Naive thymus-derived CD8-positive, alpha-beta T cell (primary cell): Measurements from ENCODE around the gene TNS3. TPM values are rescaled to one million over a fixed set of nuclear protein-coding genes. Genes with fewer than 3 reads are reported as not detected.

Experiments
- ATAC-seq, 2 donors: fragments of 150-1000 bp; cut with Tn5 transposase in 1 of 2; sonication (Bioruptor Pico), chemical (Tn5 transposase) in 1 of 2; 1 replicate in 1 of 2; 2 replicates in 1 of 2; pipeline ENCODE4 v1.10.0; 2021; ENCODE audit warnings: mild to moderate bottlenecking in 2 of 2, moderate library complexity in 2 of 2
- POLR2A ChIA-PET: fragments of 350-600 bp; sonication (Branson Sonifier 250); formaldehyde crosslinking; loops from one replicate; lab custom pipeline; 2021; ENCODE audit warnings: antibody characterized with exemption; lab: Charles Lee
- DNase-seq, 10 donors: peaks; one replicate each; pipeline versions ENCODE4 v3.0.0 to v3.0.0-alpha.2; 2020 to 2022
- H3K27ac Mint-ChIP-seq, 10 donors: one replicate each; pipeline ENCODE4 v1.8.0; 2020 to 2022; ENCODE audit warnings: mild to moderate bottlenecking in 10 of 10, mixed read lengths in 10 of 10, moderate library complexity in 4 of 10, inconsistent platforms in 1 of 10
- H3K27me3 Mint-ChIP-seq, 5 donors: one replicate each; pipeline ENCODE4 v1.8.0; 2021 to 2022; ENCODE audit warnings: mixed read lengths in 5 of 5
- H3K36me3 Mint-ChIP-seq, 3 donors: one replicate each; pipeline ENCODE4 v1.8.0; 2020 to 2022; ENCODE audit warnings: mixed read lengths in 3 of 3, mild to moderate bottlenecking in 2 of 3, inconsistent platforms in 1 of 3
- H3K4me1 Mint-ChIP-seq, 4 donors: one replicate each; pipeline ENCODE4 v1.8.0; 2021 to 2022; ENCODE audit warnings: mixed read lengths in 4 of 4
- H3K4me3 Mint-ChIP-seq, 10 donors: one replicate each; pipeline ENCODE4 v1.8.0; 2020 to 2022; ENCODE audit warnings: mild to moderate bottlenecking in 10 of 10, mixed read lengths in 10 of 10, moderate library complexity in 6 of 10, inconsistent platforms in 1 of 10
- H3K9me3 Mint-ChIP-seq, 9 donors: one replicate each; pipeline ENCODE4 v1.8.0; 2020 to 2022; ENCODE audit warnings: mixed read lengths in 9 of 9, mild to moderate bottlenecking in 3 of 9, inconsistent platforms in 1 of 9, moderate library complexity in 1 of 9
- polyA plus RNA-seq, 3 donors: library from polyadenylated mRNA; unstranded; fragments of 300-500 nt; fragmentation: Illumina TruSeq; gene quantifications; one replicate each; pipeline ENCODE4 v1.2.3, GENCODE V29; 2021
- total RNA-seq, 8 experiments: library from RNA in 2 of 8; stranded (reverse) in 2 of 8; gene quantifications; one replicate each; pipeline ENCODE4 v1.2.3 and lab custom pipeline; 2021 to 2026

The TNS3 gene
- total and polyA plus RNA-seq, 5 experiments from 2014 or later: 1.2 to 1.6 TPM; not detected in 3

DNA sequence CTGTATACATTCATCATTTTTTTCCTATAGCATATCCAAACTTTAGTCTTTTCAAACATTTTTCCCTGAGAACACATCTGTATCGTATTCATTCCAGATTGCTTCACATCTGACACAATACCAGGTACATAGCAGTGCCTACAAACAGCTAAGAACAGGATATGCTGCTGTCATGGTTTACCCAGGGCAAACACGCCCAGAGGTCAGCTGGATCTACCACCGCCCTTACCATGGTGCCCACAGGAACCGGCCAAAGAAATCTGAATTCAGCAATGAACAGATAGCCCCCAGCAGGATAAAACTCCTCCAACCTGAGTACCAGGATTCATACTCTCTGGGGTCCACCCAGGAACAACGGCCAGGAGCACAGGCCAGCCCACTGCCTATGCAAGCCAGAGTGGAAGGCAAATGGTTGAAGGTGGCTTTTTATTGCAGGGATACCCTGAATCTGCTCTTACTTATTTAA is 43.0 kb downstream of the TNS3 start:
- Mint-ChIP-seq H3K27me3 (peaks cover 13 to 43% (median 23%) of the 10 kb centered on the region in 5 donors), H3K9me3 (no peaks in the 10 kb centered on the region), H3K4me1 (peaks cover 0 to 13% (median 0%) of the 10 kb centered on the region in 4 donors), H3K36me3 (no peaks in the 10 kb centered on the region), H3K4me3 (no peak overlapping the region), H3K27ac (no peak overlapping the region)
- ATAC-seq (no peak), DNase-seq (no peak)
- POLR2A ChIA-PET: no interaction called here

- no peaks in the 10 kb centered on the region for H3K36me3 Mint-ChIP-seq
- DNase-seq (no peak), ATAC-seq (no peak)
- H3K4me3 Mint-ChIP-seq: no peak overlapping the region
- H3K27me3 Mint-ChIP-seq: peaks cover 13 to 43% (median 23%) of the 10 kb centered on the region in 5 donors
- H3K4me1 Mint-ChIP-seq: peaks cover 0 to 4% (median 0%) of the 10 kb centered on the region in 4 donors
- POLR2A ChIA-PET: no interaction called here
- no peaks in the 10 kb centered on the region for H3K9me3 Mint-ChIP-seq
- no peak overlapping the region for H3K27ac Mint-ChIP-seq
These were observed 43.9 kb downstream of the TNS3 start for GRCh38 chr7:47537716-47538675.

GRCh38 chr7:47536661-47537611 is 45.0 kb downstream of the TNS3 start:
- H3K36me3 Mint-ChIP-seq: no peaks in the 10 kb centered on the region
- H3K27ac Mint-ChIP-seq: no peak overlapping the region
- DNase-seq (no peak), ATAC-seq (no peak)
- no peak overlapping the region for H3K4me3 Mint-ChIP-seq
- H3K27me3 Mint-ChIP-seq: peaks cover 13 to 43% (median 23%) of the 10 kb centered on the region in 5 donors
- peaks cover 0 to 3% (median 0%) of the 10 kb centered on the region in 4 donors for H3K4me1 Mint-ChIP-seq
- peaks cover 0 to 4% (median 0%) of the 10 kb centered on the region in 9 donors for H3K9me3 Mint-ChIP-seq
- POLR2A ChIA-PET: no interaction called here

GRCh38 chr7:47535704-47536628 is 45.9 kb downstream of the TNS3 start:
- POLR2A ChIA-PET: no interaction called here
- Mint-ChIP-seq H3K27ac (no peak overlapping the region), H3K9me3 (peaks cover 0 to 4% (median 0%) of the 10 kb centered on the region in 9 donors), H3K27me3 (peaks cover 13 to 43% (median 22%) of the 10 kb centered on the region in 5 donors), H3K36me3 (peaks cover 0 to 5% (median 0%) of the 10 kb centered on the region in 3 donors), H3K4me3 (no peak overlapping the region), H3K4me1 (peaks cover 0 to 3% (median 0%) of the 10 kb centered on the region in 4 donors)
- ATAC-seq (no peak), DNase-seq (no peak)

DNA sequence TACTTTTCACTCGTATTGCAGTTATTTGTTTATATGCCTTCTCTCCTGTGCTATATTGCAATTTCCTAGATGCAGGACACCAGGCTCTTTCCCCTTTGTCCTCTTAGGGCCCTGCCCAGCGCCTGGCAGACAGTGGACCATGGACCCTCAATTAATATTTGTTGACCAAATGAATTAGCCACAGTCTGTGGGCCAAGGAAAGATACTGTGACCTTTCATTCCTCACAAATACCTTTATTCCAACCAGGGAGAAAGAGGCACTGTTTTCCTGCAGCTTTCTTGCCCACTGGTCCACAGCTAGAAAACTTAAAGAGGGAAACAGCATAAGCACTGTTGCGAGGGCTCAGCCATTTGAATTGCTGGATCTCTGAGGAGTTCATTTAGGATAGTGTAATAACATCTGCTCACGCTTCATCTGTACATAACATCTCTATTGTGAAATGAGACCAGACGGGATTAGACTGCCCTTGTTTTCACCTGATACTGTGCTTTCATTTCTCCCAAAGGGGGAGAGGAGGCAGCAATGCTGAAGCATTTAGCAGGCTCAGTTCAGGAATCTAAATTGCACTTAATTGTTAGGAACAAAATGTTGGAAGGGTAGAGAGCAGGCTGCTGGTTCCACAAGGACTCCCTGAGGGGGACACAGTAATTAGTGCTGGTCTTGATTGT is 46.7 kb downstream of the TNS3 start:
- Mint-ChIP-seq H3K4me1 (peaks cover 0 to 3% (median 0%) of the 10 kb centered on the region in 4 donors), H3K4me3 (no peak overlapping the region), H3K27me3 (peaks cover 11 to 35% (median 15%) of the 10 kb centered on the region in 5 donors), H3K9me3 (peaks cover 0 to 4% (median 0%) of the 10 kb centered on the region in 9 donors), H3K36me3 (peaks cover 0 to 5% (median 0%) of the 10 kb centered on the region in 3 donors), H3K27ac (no peak overlapping the region)
- ATAC-seq: no peak
- no peak for DNase-seq
- POLR2A ChIA-PET: no interaction called here

GRCh38 chr7:47534322-47535034 is 47.4 kb downstream of the TNS3 start:
- H3K27me3 Mint-ChIP-seq: peaks cover 11 to 29% (median 15%) of the 10 kb centered on the region in 5 donors
- peaks cover 0 to 5% (median 0%) of the 10 kb centered on the region in 3 donors for H3K36me3 Mint-ChIP-seq
- peaks cover 0 to 3% (median 0%) of the 10 kb centered on the region in 4 donors for H3K4me1 Mint-ChIP-seq
- no peak for DNase-seq
- ATAC-seq: no peak
- H3K9me3 Mint-ChIP-seq: peaks cover 0 to 4% (median 0%) of the 10 kb centered on the region in 9 donors
- no peak overlapping the region for H3K27ac Mint-ChIP-seq
- POLR2A ChIA-PET: no interaction called here
- H3K4me3 Mint-ChIP-seq: no peak overlapping the region

DNA sequence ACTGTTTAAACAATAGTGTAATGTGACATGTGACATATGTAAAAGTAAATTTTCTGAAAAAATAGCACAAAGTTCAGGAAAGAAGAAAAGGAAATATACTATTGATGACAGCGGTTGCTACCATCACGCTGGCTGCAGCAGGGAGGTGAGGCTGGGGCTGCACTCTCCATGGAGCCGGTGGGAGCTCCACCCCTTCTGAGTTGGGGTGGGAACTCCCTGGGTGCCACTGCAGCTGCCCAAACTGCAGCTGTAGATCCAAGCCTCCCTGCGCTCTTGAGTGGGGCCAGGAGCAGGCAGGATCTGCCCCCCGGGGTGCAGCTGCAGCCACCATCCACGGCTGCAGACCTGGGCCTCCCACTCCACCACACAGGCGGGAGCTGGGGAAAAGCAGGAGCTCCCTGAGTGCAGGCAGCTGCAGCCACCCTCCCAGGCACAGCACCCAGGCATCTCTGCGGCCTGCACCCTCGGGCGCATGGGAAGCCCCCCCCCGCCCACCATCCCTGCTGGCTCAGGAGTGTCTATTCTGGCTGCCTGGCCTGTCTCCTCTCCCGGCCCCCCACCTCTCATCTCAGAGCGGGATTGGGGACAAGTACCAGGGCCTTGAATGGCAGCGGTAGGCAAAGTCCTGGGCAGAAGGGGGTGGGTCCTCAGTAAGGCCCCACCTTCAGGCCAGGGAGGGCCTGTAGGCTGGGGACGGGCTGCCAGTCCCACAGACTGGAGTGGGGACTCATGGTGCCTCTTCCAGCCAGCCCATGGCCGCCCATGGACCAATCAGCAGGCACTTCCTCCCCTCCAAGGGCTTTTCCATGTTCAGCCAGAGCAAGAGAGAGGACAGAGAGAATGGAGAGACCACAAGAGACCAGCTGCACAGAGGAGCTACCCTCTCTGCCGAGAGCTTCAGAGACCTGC is 50.1 kb downstream of the TNS3 start:
- DNase-seq (no peak), ATAC-seq (no peak)
- Mint-ChIP-seq H3K36me3 (peaks cover 0 to 5% (median 0%) of the 10 kb centered on the region in 3 donors), H3K9me3 (peaks cover 0 to 4% (median 0%) of the 10 kb centered on the region in 9 donors), H3K4me1 (no peaks in the 10 kb centered on the region), H3K4me3 (no peak overlapping the region), H3K27me3 (peaks cover 3 to 11% (median 5%) of the 10 kb centered on the region in 5 donors), H3K27ac (no peak overlapping the region)
- POLR2A ChIA-PET: no interaction called here

- H3K27ac Mint-ChIP-seq: no peak overlapping the region
- DNase-seq (no peak), ATAC-seq (no peak)
- POLR2A ChIA-PET: no interaction called here
- peaks cover 0 to 4% (median 0%) of the 10 kb centered on the region in 9 donors for H3K9me3 Mint-ChIP-seq
- no peaks in the 10 kb centered on the region for H3K4me1 Mint-ChIP-seq
- H3K4me3 Mint-ChIP-seq: no peak overlapping the region
- H3K36me3 Mint-ChIP-seq: peaks cover 0 to 5% (median 0%) of the 10 kb centered on the region in 3 donors
- peaks cover 0 to 4% (median 2%) of the 10 kb centered on the region in 5 donors for H3K27me3 Mint-ChIP-seq
These were observed 51.9 kb downstream of the TNS3 start for GRCh38 chr7:47529826-47530555.

GRCh38 chr7:47529405-47529804 is 52.5 kb downstream of the TNS3 start:
- Mint-ChIP-seq H3K27me3 (no peaks in the 10 kb centered on the region), H3K4me3 (no peak overlapping the region), H3K36me3 (peaks cover 0 to 5% (median 0%) of the 10 kb centered on the region in 3 donors), H3K9me3 (peaks cover 0 to 4% (median 0%) of the 10 kb centered on the region in 9 donors), H3K27ac (no peak overlapping the region), H3K4me1 (no peaks in the 10 kb centered on the region)
- POLR2A ChIA-PET: no interaction called here
- ATAC-seq (no peak), DNase-seq (no peak)
